Pancreas (tissue), 10 donors: ENCODE results near the gene TPGS1. TPM values are rescaled to one million over a fixed set of nuclear protein-coding genes. Genes with fewer than 3 reads are reported as not detected.
A peak's percentile ranks its signal among the peaks of the same experiment; 100 is the strongest.

Source experiments
- ATAC-seq, 4 donors: fragments of 200-7000 bp; cut with Tn5 transposase; one replicate each; pipeline versions ENCODE4 v1.8.0 to v1.9.1; 2020; ENCODE audit warnings: mild to moderate bottlenecking in 4 of 4, moderate library complexity in 4 of 4
- DNase-seq, 6 donors: peaks; one replicate each; pipeline ENCODE4 v3.0.0-alpha.2; 2020
- FAIRE-seq: peaks from 2 replicates; lab custom pipeline; 2012; peaks lifted over from hg19 to GRCh38; lab: Jason Lieb, UNC
- H3K27ac ChIP-seq, 4 donors: fragments of 200-600 bp; sonication (generic); 1 replicate in 3 of 4; 2 replicates in 1 of 4; pipeline versions ENCODE4 v1.5.0 to v1.8.0; 2020
- H3K27me3 ChIP-seq, 4 donors: fragments of 200-600 bp; one replicate each; pipeline ENCODE4 v1.8.0; 2021
- H3K36me3 ChIP-seq, 3 donors: fragments of 200-600 bp; sonication (generic) in 1 of 3; one replicate each; pipeline versions ENCODE4 v1.5.0 to v1.8.0; 2020 to 2021
- H3K4me1 ChIP-seq, 3 donors: fragments of 200-600 bp; one replicate each; pipeline ENCODE4 v1.8.0; 2021
- H3K4me3 ChIP-seq, 4 donors: fragments of 200-600 bp; sonication (generic) in 2 of 4; one replicate each; pipeline versions ENCODE4 v1.5.0 to v1.8.0; 2020 to 2021
- H3K9me3 ChIP-seq, 4 donors: fragments of 200-600 bp; one replicate each; pipeline ENCODE4 v1.8.0; 2021
- WGBS, 2 donors: extraction: QIAGEN DNeasy Blood & Tissue Kit; methylation state at CpG; one replicate each; pipeline ENCODE4 v1.1.7; 2013; 5-methylcytosine and 5-hydroxymethylcytosine counted together
- intact Hi-C, 3 donors: fragments of 100-400 bp; cut with DNase I; formaldehyde crosslinking; loops; one replicate each; pipeline versions ENCODE4 v1.11.1 to v1.14.2; 2022
- polyA plus RNA-seq, 2 donors: library from polyadenylated mRNA; stranded (reverse); fragments of 200-250 nt; gene quantifications; one replicate each; pipeline ENCODE4 v1.2.3, GENCODE V29; 2013
- total RNA-seq, 6 donors: library from RNA; stranded (reverse); fragmentation: NEBNext Ultra II Directional in 4 of 6; extraction: Animal tissue kit (Norgen Biotek cat#: 25700) in 4 of 6; gene quantifications; one replicate each; pipeline versions ENCODE4 v1.2.1 to v1.2.4, GENCODE V29; 2021 to 2023
- TF ChIP-seq, protein P1 (sequence below), 4 donors: fragments of 200-600 bp; sonication (generic) in 3 of 4; IDR thresholded peaks; one replicate each; pipeline versions ENCODE4 v1.5.0 to v1.8.0; 2021; ENCODE audit warnings: antibody characterized with exemption in 4 of 4
- donor health status: healthy with polysubstance abuse.
- donor health status: DM: no; HTN: no; CAD: no; lungs with moderate emphysema.
- donor health status: DM: no; HTN: no; CAD: no.
- donor health status: control.
- donor health status: control.
- donor health status: Bipolar disorder and iron deficiency.
- donor health status: DM: yes; HTN: yes; CAD: no.
- donor health status: DM: no; HTN: no; CAD: no.
- donor health status: DM: no; HTN: no; CAD: no.
- donor health status: DM: yes; HTN: yes; CAD: no.

TPGS1 gene
- total and polyA plus RNA-seq, 8 donors = 8.8 to 29.7 (median 11.2) TPM

DNA sequence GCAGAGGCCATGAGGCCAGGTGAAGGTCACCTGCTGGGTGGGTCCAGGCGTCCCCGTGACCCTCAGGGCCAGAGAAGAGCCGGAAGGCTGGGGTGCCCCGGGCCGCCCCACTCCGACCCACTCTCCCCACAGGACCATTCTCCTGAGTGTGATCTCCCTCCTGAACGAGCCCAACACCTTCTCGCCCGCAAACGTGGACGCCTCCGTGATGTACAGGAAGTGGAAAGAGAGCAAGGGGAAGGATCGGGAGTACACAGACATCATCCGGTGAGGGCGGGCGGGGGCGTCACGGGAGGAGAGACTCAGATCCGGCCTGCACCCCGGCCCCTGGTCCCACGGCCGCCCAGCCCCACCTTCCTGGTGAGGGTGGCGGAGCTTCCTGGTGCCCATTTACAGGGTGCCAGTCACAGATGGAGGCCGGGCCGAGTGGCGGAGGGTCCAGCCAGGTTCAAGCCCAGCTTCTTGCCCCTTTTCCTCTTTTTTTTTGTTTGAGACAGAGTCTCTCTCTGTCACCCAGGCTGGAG, 29.6 kb downstream of the TPGS1 start:
- peak in 2 of 6 donors; percentile 30 to 75 for DNase-seq
- FAIRE-seq = no peak
- H3K36me3 ChIP-seq = peaks cover 0 to 38% (median 13%) of the 10 kb centered on the region in 3 donors
- peaks cover 7 to 20% (median 13%) of the 10 kb centered on the region in 3 donors for H3K4me1 ChIP-seq
- no peak for ATAC-seq
- TF ChIP-seq, protein P1, sequence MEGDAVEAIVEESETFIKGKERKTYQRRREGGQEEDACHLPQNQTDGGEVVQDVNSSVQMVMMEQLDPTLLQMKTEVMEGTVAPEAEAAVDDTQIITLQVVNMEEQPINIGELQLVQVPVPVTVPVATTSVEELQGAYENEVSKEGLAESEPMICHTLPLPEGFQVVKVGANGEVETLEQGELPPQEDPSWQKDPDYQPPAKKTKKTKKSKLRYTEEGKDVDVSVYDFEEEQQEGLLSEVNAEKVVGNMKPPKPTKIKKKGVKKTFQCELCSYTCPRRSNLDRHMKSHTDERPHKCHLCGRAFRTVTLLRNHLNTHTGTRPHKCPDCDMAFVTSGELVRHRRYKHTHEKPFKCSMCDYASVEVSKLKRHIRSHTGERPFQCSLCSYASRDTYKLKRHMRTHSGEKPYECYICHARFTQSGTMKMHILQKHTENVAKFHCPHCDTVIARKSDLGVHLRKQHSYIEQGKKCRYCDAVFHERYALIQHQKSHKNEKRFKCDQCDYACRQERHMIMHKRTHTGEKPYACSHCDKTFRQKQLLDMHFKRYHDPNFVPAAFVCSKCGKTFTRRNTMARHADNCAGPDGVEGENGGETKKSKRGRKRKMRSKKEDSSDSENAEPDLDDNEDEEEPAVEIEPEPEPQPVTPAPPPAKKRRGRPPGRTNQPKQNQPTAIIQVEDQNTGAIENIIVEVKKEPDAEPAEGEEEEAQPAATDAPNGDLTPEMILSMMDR (IDR thresholded peaks at IDR 0.05) = no peak
- H3K9me3 ChIP-seq = no peaks in the 10 kb centered on the region
- H3K27me3 ChIP-seq = no peaks in the 10 kb centered on the region
- H3K4me3 ChIP-seq = no peak overlapping the region
- no peak overlapping the region for H3K27ac ChIP-seq
- intact Hi-C loops = no loop called here
- 95 to 96% methylated on average over 26 of the region's 26 CpGs for WGBS, 2 donors

DNA sequence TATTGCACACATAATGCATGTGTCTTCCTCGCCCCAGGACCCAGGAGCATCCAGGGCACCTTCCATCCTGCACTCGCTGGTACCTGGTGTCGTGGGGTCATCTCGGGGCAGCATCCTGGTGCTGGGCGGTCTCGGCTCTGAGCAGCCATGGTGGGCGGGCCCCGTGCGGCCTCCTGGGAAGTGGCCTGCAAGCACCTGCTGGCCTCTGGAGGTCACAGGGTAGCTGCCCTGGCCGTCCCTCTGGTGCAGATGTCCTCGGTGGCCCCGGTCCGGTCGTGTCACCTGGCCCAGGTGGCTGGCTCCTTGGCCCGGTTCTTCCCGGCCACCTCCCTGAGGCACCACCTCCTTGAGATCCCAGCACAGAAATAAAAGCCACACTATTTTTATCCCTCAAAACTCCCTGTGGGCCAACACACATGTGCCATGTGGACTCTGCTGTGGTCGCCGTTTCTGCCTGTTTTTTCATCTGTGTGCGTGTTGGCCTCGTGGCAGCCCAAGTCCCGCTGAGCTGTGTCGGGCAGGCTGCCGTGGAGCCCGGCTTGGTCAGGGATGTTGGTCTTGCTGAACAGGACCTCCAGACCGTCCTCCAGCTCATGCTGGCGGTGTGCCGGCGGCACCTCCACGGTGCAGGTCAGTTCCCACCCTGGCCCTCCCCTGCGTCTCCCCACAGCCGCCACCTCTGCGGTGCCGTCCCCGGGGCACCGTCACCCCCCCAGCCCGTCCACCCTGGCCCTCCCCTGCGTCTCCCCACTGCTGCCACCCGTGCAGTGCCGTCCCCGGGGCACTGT, 31.5 kb downstream of the TPGS1 start:
- no peak for ATAC-seq
- Histone ChIP-seq H3K27ac (no peak overlapping the region), H3K4me3 (no peak overlapping the region), H3K36me3 (peaks cover 0 to 41% (median 13%) of the 10 kb centered on the region in 3 donors), H3K9me3 (no peaks in the 10 kb centered on the region), H3K4me1 (peaks cover 2 to 12% (median 8%) of the 10 kb centered on the region in 3 donors), H3K27me3 (no peaks in the 10 kb centered on the region)
- WGBS, 2 donors = 88 to 92% methylated on average over 35 to 40 of the region's 40 CpGs
- TF ChIP-seq, protein P1 (IDR thresholded peaks at IDR 0.05) = no peak
- no peak for FAIRE-seq
- DNase-seq = peak in 2 of 6 donors; percentile 35 to 70
- intact Hi-C loops = no loop called here

DNA sequence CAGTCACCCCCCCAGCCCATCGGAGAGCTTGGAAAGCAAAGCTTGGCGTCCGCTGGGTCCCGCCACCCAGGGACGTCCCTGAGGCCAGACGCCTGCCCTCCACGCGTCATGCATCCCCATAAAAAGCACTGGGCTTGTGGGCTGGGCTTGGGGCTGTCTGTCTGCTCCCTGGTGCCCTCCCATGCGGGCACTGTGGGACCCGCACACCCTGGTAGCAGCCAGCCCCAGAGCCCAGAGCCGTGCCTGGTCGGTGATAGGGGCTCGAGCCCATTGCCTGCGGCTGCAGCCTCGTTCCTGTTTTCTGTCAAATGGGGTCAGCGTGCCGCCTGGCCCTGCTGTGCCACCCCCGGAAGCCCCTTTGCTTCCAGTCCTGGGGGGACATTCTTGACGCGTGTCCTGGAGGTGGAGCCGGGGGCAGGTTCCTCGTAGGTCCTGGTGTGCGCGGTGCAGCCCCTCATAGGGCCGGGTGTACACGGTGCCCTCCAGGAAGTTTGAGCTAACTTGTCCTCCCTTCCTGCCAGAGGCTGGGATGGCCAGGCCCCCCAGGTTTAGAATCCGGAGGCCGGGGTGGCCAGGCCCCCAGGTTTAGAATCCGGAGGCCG, 32.2 kb downstream of the TPGS1 start:
- ATAC-seq (no peak), DNase-seq (peak in 2 of 6 donors; percentile 19 to 78), FAIRE-seq (no peak)
- peaks cover 0 to 41% (median 13%) of the 10 kb centered on the region in 3 donors for H3K36me3 ChIP-seq
- H3K27ac ChIP-seq = no peak overlapping the region
- WGBS, 2 donors = 92 to 93% methylated on average over 29 to 30 of the region's 30 CpGs
- intact Hi-C loops = no loop called here
- H3K4me1 ChIP-seq = peaks cover 0 to 9% (median 8%) of the 10 kb centered on the region in 3 donors
- TF ChIP-seq, protein P1 (IDR thresholded peaks at IDR 0.05) = no peak
- H3K27me3 ChIP-seq = no peaks in the 10 kb centered on the region
- H3K9me3 ChIP-seq = no peaks in the 10 kb centered on the region
- H3K4me3 ChIP-seq = no peak overlapping the region

DNA sequence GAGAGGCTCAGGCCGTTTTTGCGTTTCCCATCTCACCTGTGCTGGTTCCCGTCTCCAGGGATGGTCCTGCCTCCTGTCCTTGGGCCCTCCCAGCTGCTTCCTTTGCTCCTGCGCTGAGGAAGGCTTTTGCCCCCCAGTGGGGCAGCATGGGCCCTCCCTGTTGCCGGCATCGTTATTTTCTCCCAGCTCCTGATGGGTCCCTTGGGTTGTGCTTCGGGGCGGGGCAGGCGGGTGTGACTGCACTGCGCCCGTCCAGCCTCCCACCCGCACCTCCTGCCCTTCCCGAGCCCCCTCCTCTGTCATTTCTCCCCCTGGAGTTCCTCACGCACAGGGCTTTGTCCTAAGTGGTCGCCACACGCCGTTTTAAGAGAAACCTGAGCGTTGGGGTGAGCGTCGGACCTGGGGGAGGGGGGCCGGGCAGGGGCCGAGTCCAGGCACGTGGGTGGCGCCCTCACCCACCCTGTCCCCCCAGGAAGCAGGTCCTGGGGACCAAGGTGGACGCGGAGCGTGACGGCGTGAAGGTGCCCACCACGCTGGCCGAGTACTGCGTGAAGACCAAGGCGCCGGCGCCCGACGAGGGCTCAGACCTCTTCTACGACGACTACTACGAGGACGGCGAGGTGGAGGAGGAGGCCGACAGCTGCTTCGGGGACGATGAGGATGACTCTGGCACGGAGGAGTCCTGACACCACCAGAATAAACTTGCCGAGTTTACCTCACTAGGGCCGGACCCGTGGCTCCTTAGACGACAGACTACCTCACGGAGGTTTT, 33.8 kb downstream of the TPGS1 start:
- ATAC-seq (no peak), DNase-seq (peak in 2 of 6 donors; percentile 33 to 64), FAIRE-seq (no peak)
- Histone ChIP-seq H3K27me3 (no peaks in the 10 kb centered on the region), H3K36me3 (peaks cover 0 to 40% (median 13%) of the 10 kb centered on the region in 3 donors), H3K4me1 (no peaks in the 10 kb centered on the region), H3K9me3 (no peaks in the 10 kb centered on the region), H3K4me3 (no peak overlapping the region), H3K27ac (no peak overlapping the region)
- WGBS, 2 donors = 91 to 92% methylated on average over 51 of the region's 51 CpGs
- intact Hi-C loops = no loop called here
- TF ChIP-seq, protein P1 (IDR thresholded peaks at IDR 0.05) = no peak
